ENCODE data around the gene RCC1. TPM values are rescaled to one million over a fixed set of nuclear protein-coding genes. Genes with fewer than 3 reads are reported as not detected.

Gene RCC1
- total RNA-seq, 6 experiments from 2014 or later: 9.5 to 29.6 (median 18.0) TPM

GRCh38 chr1:28506907-28507246, 1.0 kb downstream of the RCC1 start:
- Histone ChIP-seq H3K9me3 (no peaks in the 10 kb centered on the region), H3K27ac (peak overlapping the region; percentile 44 to 85 (median 53)), H3K4me1 (peaks cover 0 to 30% (median 11%) of the 10 kb centered on the region in 4 donors), H3K36me3 (peaks cover 16 to 44% (median 27%) of the 10 kb centered on the region in 4 donors), H3K27me3 (no peaks in the 10 kb centered on the region), H3K4me3 (peak overlapping the region; percentile 72 to 94 (median 85))
- under 1% methylated on average over 14 of the region's 14 CpGs for WGBS (ENCODE audit: insufficient coverage, low coverage, low lambda C conversion rate, missing lambda C conversion rate)
- DNase-seq (no peak), ATAC-seq (no peak)
- intact Hi-C loops (cut with DNase I): no loop called here
- no peak for TF ChIP-seq POLR2A (IDR thresholded peaks at IDR 0.05)
- no peak for TF ChIP-seq CTCF (IDR thresholded peaks at IDR 0.05)

DNA sequence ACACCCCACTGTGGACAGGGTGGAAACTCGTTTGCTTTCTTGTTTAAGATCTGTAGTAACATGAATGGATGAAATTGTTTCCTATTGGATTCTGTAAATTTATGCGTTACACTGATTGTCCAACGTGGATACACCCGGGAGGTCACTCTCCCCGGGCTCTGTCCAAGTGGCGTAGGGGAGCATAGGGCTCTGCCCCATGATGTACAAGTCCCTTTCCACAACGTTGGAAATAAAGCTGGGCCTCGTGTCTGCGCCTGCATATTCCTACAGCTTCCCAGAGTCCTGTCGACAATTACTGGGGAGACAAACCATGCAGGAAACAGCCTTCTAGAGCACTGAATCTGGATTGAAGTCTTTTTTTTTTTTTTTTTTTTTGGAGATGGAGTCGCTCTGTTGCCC, 1.4 kb downstream of the RCC1 start:
- peak in 1 of 4 donors; percentile 12 for ATAC-seq

GRCh38 chr1:28507646-28508434, 2.0 kb downstream of the RCC1 start:
- Histone ChIP-seq H3K36me3 (peaks cover 16 to 53% (median 31%) of the 10 kb centered on the region in 4 donors), H3K4me1 (peaks cover 0 to 30% (median 11%) of the 10 kb centered on the region in 4 donors), H3K4me3 (peak overlapping the region; percentile 72 to 94 (median 85)), H3K9me3 (no peaks in the 10 kb centered on the region), H3K27me3 (no peaks in the 10 kb centered on the region), H3K27ac (peak overlapping the region in 2 of 3 donors; percentile 53 to 85)
- intact Hi-C loops (cut with DNase I): no loop called here
- ATAC-seq (no peak), DNase-seq (no peak)
- 32% methylated on average over 10 of the region's 10 CpGs for WGBS (ENCODE audit: insufficient coverage, low coverage, low lambda C conversion rate, missing lambda C conversion rate)
- TF ChIP-seq POLR2A (IDR thresholded peaks at IDR 0.05) (no peak), CTCF (IDR thresholded peaks at IDR 0.05) (no peak)

More for the DNA sequence above, 1.4 kb downstream of the RCC1 start:
- H3K9me3 ChIP-seq: no peaks in the 10 kb centered on the region
- DNase-seq: no peak
- no peak for TF ChIP-seq CTCF (IDR thresholded peaks at IDR 0.05)
- TF ChIP-seq POLR2A (IDR thresholded peaks at IDR 0.05): no peak
- peak overlapping the region; percentile 72 to 94 (median 85) for H3K4me3 ChIP-seq
- peaks cover 0 to 30% (median 11%) of the 10 kb centered on the region in 4 donors for H3K4me1 ChIP-seq
- intact Hi-C loops (cut with DNase I): no loop called here
- 7% methylated on average over 9 of the region's 11 CpGs for WGBS (ENCODE audit: insufficient coverage, low coverage, low lambda C conversion rate, missing lambda C conversion rate)
- H3K27me3 ChIP-seq: no peaks in the 10 kb centered on the region
- peaks cover 16 to 48% (median 29%) of the 10 kb centered on the region in 4 donors for H3K36me3 ChIP-seq
- H3K27ac ChIP-seq: peak overlapping the region; percentile 44 to 85 (median 53)

GRCh38 chr1:28508435-28508754, 2.6 kb downstream of the RCC1 start:
- ATAC-seq (no peak), DNase-seq (no peak)
- intact Hi-C loops (cut with DNase I): no loop called here
- no peaks in the 10 kb centered on the region for H3K27me3 ChIP-seq
- peaks cover 20 to 57% (median 35%) of the 10 kb centered on the region in 4 donors for H3K36me3 ChIP-seq
- H3K9me3 ChIP-seq: no peaks in the 10 kb centered on the region
- peak overlapping the region in 2 of 3 donors; percentile 53 to 85 for H3K27ac ChIP-seq
- TF ChIP-seq CTCF (IDR thresholded peaks at IDR 0.05): no peak
- no peak for TF ChIP-seq POLR2A (IDR thresholded peaks at IDR 0.05)
- WGBS (ENCODE audit: insufficient coverage, low coverage, low lambda C conversion rate, missing lambda C conversion rate): 0% methylated on average over 1 of the region's 5 CpGs
- peak overlapping the region in 2 of 3 donors; percentile 72 to 94 for H3K4me3 ChIP-seq
- H3K4me1 ChIP-seq: peaks cover 0 to 30% (median 11%) of the 10 kb centered on the region in 4 donors

Data from right lobe of liver (tissue), 6 donors.